Astrocyte (in vitro differentiated cells and primary cell): ENCODE measurements around the gene AURKAIP1. TPM values are rescaled to one million over a fixed set of nuclear protein-coding genes. Genes with fewer than 3 reads are reported as not detected.

Source experiments
- DNase-seq: peaks from one replicate; pipeline ENCODE4 v3.0.0-alpha.2; 2010; ENCODE audit warnings: low read depth
- FAIRE-seq: peaks from 2 replicates; lab custom pipeline; 2011; peaks lifted over from hg19 to GRCh38; lab: Jason Lieb, UNC
- H2AFZ ChIP-seq: 2 replicates; pipeline ENCODE4 v1.6.0; 2012; ENCODE audit warnings: low read depth, low read length, inconsistent platforms
- H3K27ac ChIP-seq: 2 replicates; pipeline ENCODE4 v1.5.1; 2011; ENCODE audit warnings: low read depth, low read length, inconsistent platforms
- H3K27me3 ChIP-seq: 2 replicates; pipeline ENCODE4 v1.6.0; 2011; ENCODE audit warnings: low read length, inconsistent platforms; ENCODE audit not compliant: insufficient read depth
- H3K36me3 ChIP-seq: 2 replicates; pipeline ENCODE4 v1.5.1; 2011; ENCODE audit warnings: low read length, inconsistent platforms; ENCODE audit not compliant: insufficient read depth
- H3K4me1 ChIP-seq: 2 replicates; pipeline ENCODE4 v1.5.1; 2011; ENCODE audit warnings: low read length, inconsistent platforms; ENCODE audit not compliant: insufficient read depth
- H3K4me2 ChIP-seq: 2 replicates; pipeline ENCODE4 v1.6.0; 2012; ENCODE audit warnings: low read length, inconsistent platforms
- H3K4me3 ChIP-seq: 2 replicates; pipeline ENCODE4 v1.5.1; 2011; ENCODE audit warnings: low read depth, mild to moderate bottlenecking, low read length, inconsistent platforms; ENCODE audit not compliant: insufficient read depth
- H3K79me2 ChIP-seq: 2 replicates; pipeline ENCODE4 v1.6.0; 2012; ENCODE audit warnings: mild to moderate bottlenecking, low read length, inconsistent platforms; ENCODE audit not compliant: insufficient read depth
- H3K9ac ChIP-seq: 2 replicates; pipeline ENCODE4 v1.6.0; 2012; ENCODE audit warnings: mild to moderate bottlenecking, low read length, inconsistent platforms
- H3K9me3 ChIP-seq: 2 replicates; pipeline ENCODE4 v1.5.1; 2012; ENCODE audit warnings: low read depth, mild to moderate bottlenecking, low read length, inconsistent platforms; ENCODE audit not compliant: insufficient read depth
- H4K20me1 ChIP-seq: 2 replicates; pipeline ENCODE4 v1.6.0; 2012; ENCODE audit warnings: low read length, inconsistent platforms; ENCODE audit not compliant: insufficient read depth
- H3K27ac Mint-ChIP-seq: one replicate; pipeline ENCODE4 v1.8.0; 2021; ENCODE audit warnings: mild to moderate bottlenecking, mixed read lengths; ENCODE audit not compliant: unreplicated experiment
- H3K27me3 Mint-ChIP-seq: one replicate; pipeline ENCODE4 v1.8.0; 2021; ENCODE audit warnings: low read depth, mixed read lengths; ENCODE audit not compliant: unreplicated experiment
- H3K36me3 Mint-ChIP-seq: one replicate; pipeline ENCODE4 v1.8.0; 2021; ENCODE audit warnings: low read depth, mixed read lengths; ENCODE audit not compliant: unreplicated experiment
- H3K4me1 Mint-ChIP-seq: one replicate; pipeline ENCODE4 v1.8.0; 2021; ENCODE audit warnings: low read depth, mixed read lengths; ENCODE audit not compliant: unreplicated experiment
- H3K4me3 Mint-ChIP-seq: one replicate; pipeline ENCODE4 v1.8.0; 2021; ENCODE audit warnings: mild to moderate bottlenecking, moderate library complexity, mixed read lengths; ENCODE audit not compliant: unreplicated experiment
- H3K9me3 Mint-ChIP-seq: one replicate; pipeline ENCODE4 v1.8.0; 2021; ENCODE audit warnings: mild to moderate bottlenecking, mixed read lengths; ENCODE audit not compliant: unreplicated experiment
- CTCF ChIP-seq: IDR thresholded peaks from 2 replicates; pipeline ENCODE4 v1.5.1; 2011; ENCODE audit warnings: low read depth, mild to moderate bottlenecking, inconsistent platforms, low read length, moderate library complexity; ENCODE audit not compliant: insufficient read depth
- EZH2 ChIP-seq: IDR thresholded peaks from 2 replicates; pipeline ENCODE4 v1.6.1; 2012; ENCODE audit warnings: mild to moderate bottlenecking, low read length, inconsistent platforms; ENCODE audit not compliant: insufficient read depth
- total RNA-seq: library from RNA; stranded (reverse); gene quantifications from 2 replicates; pipeline ENCODE4 v1.2.1, GENCODE V29; 2021

The AURKAIP1 gene
- total RNA-seq, 1 donor from 2014 or later = 135 TPM

- no peak for TF ChIP-seq EZH2
- TF ChIP-seq CTCF = no peak
- DNase-seq = peak; percentile 28
- Histone ChIP-seq H3K9me3 (no peaks in the 10 kb centered on the region), H3K79me2 (peaks cover 91% of the 10 kb centered on the region), H3K4me3 (peak overlapping the region; percentile 90), H3K36me3 (peaks cover 36% of the 10 kb centered on the region), H3K4me1 (peaks cover 32% of the 10 kb centered on the region), H3K27ac (peak overlapping the region; percentile 78), H3K4me2 (peak overlapping the region; percentile 99), H3K27me3 (no peaks in the 10 kb centered on the region), H3K9ac (peak overlapping the region; percentile 95), H4K20me1 (peaks cover 64% of the 10 kb centered on the region), H2AFZ (no peak overlapping the region)
- no peak for FAIRE-seq
- H3K27ac Mint-ChIP-seq = peak overlapping the region; percentile 96
- H3K4me1 Mint-ChIP-seq = peaks cover 36% of the 10 kb centered on the region
- no peaks in the 10 kb centered on the region for H3K9me3 Mint-ChIP-seq
- H3K27me3 Mint-ChIP-seq = no peaks in the 10 kb centered on the region
- peaks cover 24% of the 10 kb centered on the region for H3K36me3 Mint-ChIP-seq
- H3K4me3 Mint-ChIP-seq = peak overlapping the region; percentile 99
Observed at GRCh38 chr1:1397839-1398523, 23.0 kb upstream of the AURKAIP1 start.

- Histone ChIP-seq H4K20me1 (peaks cover 67% of the 10 kb centered on the region), H3K4me2 (no peak overlapping the region), H3K4me1 (peaks cover 17% of the 10 kb centered on the region), H2AFZ (no peak overlapping the region), H3K36me3 (peaks cover 55% of the 10 kb centered on the region), H3K27ac (no peak overlapping the region), H3K79me2 (peaks cover 90% of the 10 kb centered on the region), H3K9ac (no peak overlapping the region), H3K27me3 (no peaks in the 10 kb centered on the region), H3K9me3 (no peaks in the 10 kb centered on the region), H3K4me3 (no peak overlapping the region)
- H3K27ac Mint-ChIP-seq = peak overlapping the region; percentile 75
- peaks cover 14% of the 10 kb centered on the region for H3K4me1 Mint-ChIP-seq
- FAIRE-seq (no peak), DNase-seq (no peak)
- TF ChIP-seq EZH2 = no peak
- TF ChIP-seq CTCF = no peak
- peaks cover 20% of the 10 kb centered on the region for H3K36me3 Mint-ChIP-seq
- H3K9me3 Mint-ChIP-seq = no peaks in the 10 kb centered on the region
- peak overlapping the region; percentile 30 for H3K4me3 Mint-ChIP-seq
- no peaks in the 10 kb centered on the region for H3K27me3 Mint-ChIP-seq
Observed at GRCh38 chr1:1395166-1395565, 20.2 kb upstream of the AURKAIP1 start.

- H4K20me1 ChIP-seq = peaks cover 67% of the 10 kb centered on the region
- H3K4me3 ChIP-seq = no peak overlapping the region
- FAIRE-seq (no peak), DNase-seq (no peak)
- peaks cover 12% of the 10 kb centered on the region for H3K4me1 ChIP-seq
- no peak overlapping the region for H3K4me2 ChIP-seq
- no peak overlapping the region for H2AFZ ChIP-seq
- no peaks in the 10 kb centered on the region for H3K27me3 ChIP-seq
- no peak overlapping the region for H3K27ac ChIP-seq
- no peak for TF ChIP-seq EZH2
- no peak for TF ChIP-seq CTCF
- no peak overlapping the region for H3K27ac Mint-ChIP-seq
- no peaks in the 10 kb centered on the region for H3K9me3 Mint-ChIP-seq
- no peak overlapping the region for H3K9ac ChIP-seq
- peaks cover 12% of the 10 kb centered on the region for H3K4me1 Mint-ChIP-seq
- H3K27me3 Mint-ChIP-seq = no peaks in the 10 kb centered on the region
- peaks cover 63% of the 10 kb centered on the region for H3K36me3 ChIP-seq
- peaks cover 86% of the 10 kb centered on the region for H3K79me2 ChIP-seq
- no peaks in the 10 kb centered on the region for H3K9me3 ChIP-seq
- no peak overlapping the region for H3K4me3 Mint-ChIP-seq
- peaks cover 24% of the 10 kb centered on the region for H3K36me3 Mint-ChIP-seq
Observed at GRCh38 chr1:1394116-1394515, 19.1 kb upstream of the AURKAIP1 start.
